B cell (primary cell): Measurements from ENCODE around the gene SPAG5. TPM values are rescaled to one million over a fixed set of nuclear protein-coding genes. Genes with fewer than 3 reads are reported as not detected.

Experiments used
- ATAC-seq: fragments of 200-7000 bp; cut with Tn5 transposase; one replicate; pipeline ENCODE4 v1.10.0; 2021; ENCODE audit warnings: low read depth, mild to moderate bottlenecking, moderate number of reproducible peaks, moderate library complexity
- CTCF ChIA-PET: fragments of 350-600 bp; sonication (Branson Sonifier 250); formaldehyde crosslinking; loops from one replicate; lab custom pipeline; 2021; ENCODE audit warnings: antibody characterized with exemption, inconsistent platforms; lab: Charles Lee
- POLR2A ChIA-PET: fragments of 350-600 bp; sonication (Branson Sonifier 250); formaldehyde crosslinking; loops from one replicate; lab custom pipeline; 2021; ENCODE audit warnings: antibody characterized with exemption; lab: Charles Lee
- DNase-seq: peaks from one replicate; pipeline ENCODE4 v3.0.0; 2013
- H2AFZ ChIP-seq: 2 replicates; pipeline ENCODE4 v1.6.1; 2012; ENCODE audit warnings: mild to moderate bottlenecking, low read depth, low read length; ENCODE audit not compliant: insufficient read depth, poor library complexity, severe bottlenecking
- H3K27ac ChIP-seq, 2 donors: 1 replicate in 1 of 2; 2 replicates in 1 of 2; pipeline ENCODE4 v1.5.1; 2012 to 2013; ENCODE audit warnings: low read length in 2 of 2, mild to moderate bottlenecking in 2 of 2, moderate library complexity in 1 of 2
- H3K27me3 ChIP-seq, 4 experiments: fragments of 200-600 bp in 1 of 4; sonication (generic) in 1 of 4; replicated peaks in 1 of 4; 1 replicate in 2 of 4; 2 replicates in 2 of 4; pipeline versions ENCODE4 v1.6.1 to v1.7.0; 2013 to 2016; ENCODE audit warnings: low read length in 3 of 4, mild to moderate bottlenecking in 2 of 4, mixed read lengths in 1 of 4, moderate library complexity in 1 of 4; ENCODE audit not compliant: insufficient read depth in 4 of 4, control insufficient read depth in 3 of 4; ENCODE audit errors: control extremely low read depth in 1 of 4
- H3K36me3 ChIP-seq, 2 experiments: replicated peaks in 1 of 2; 1 replicate in 1 of 2; 2 replicates in 1 of 2; pipeline versions ENCODE4 v1.6.1 to v1.7.1; 2013; ENCODE audit warnings: low read length in 1 of 2; ENCODE audit not compliant: insufficient read depth in 2 of 2, control insufficient read depth in 1 of 2; ENCODE audit errors: control extremely low read depth in 1 of 2, extremely low read depth in 1 of 2
- H3K4me1 ChIP-seq, 2 donors: fragments of 200-600 bp in 1 of 2; sonication (generic) in 1 of 2; 1 replicate in 1 of 2; 2 replicates in 1 of 2; pipeline versions ENCODE4 v1.5.1 to v1.6.1; 2013 to 2017; ENCODE audit warnings: low read length in 2 of 2; ENCODE audit not compliant: control insufficient read depth in 2 of 2, insufficient read depth in 2 of 2
- H3K4me2 ChIP-seq: replicated peaks from 2 replicates; pipeline ENCODE3; 2012; ENCODE audit warnings: mild to moderate bottlenecking, low read depth, low read length; ENCODE audit not compliant: poor library complexity, severe bottlenecking
- H3K4me3 ChIP-seq, 5 experiments: fragments of 200-600 bp in 1 of 5; sonication (generic) in 1 of 5; 1 replicate in 3 of 5; 2 replicates in 2 of 5; pipeline versions ENCODE4 v1.5.1 to v1.7.0; 2011 to 2016; ENCODE audit warnings: low read length in 4 of 5, mild to moderate bottlenecking in 4 of 5, low read depth in 2 of 5, control low read depth in 1 of 5, moderate library complexity in 1 of 5; ENCODE audit not compliant: insufficient read depth in 1 of 5; ENCODE audit errors: control extremely low read depth in 1 of 5, extremely low read depth in 1 of 5
- H3K79me2 ChIP-seq: fragments of 200-600 bp; sonication (generic); one replicate; pipeline ENCODE4 v1.6.0; 2016; ENCODE audit warnings: low read length; ENCODE audit not compliant: control insufficient read depth, insufficient read depth
- H3K9ac ChIP-seq: fragments of 200-600 bp; sonication (generic); 2 replicates; pipeline ENCODE4 v1.6.1; 2017; ENCODE audit warnings: mild to moderate bottlenecking, low read length, moderate library complexity
- H3K9me3 ChIP-seq, 3 donors: one replicate each; pipeline versions ENCODE4 v1.6.1 to v1.7.1; 2013; ENCODE audit warnings: low read length in 2 of 3; ENCODE audit not compliant: control insufficient read depth in 2 of 3, insufficient read depth in 1 of 3; ENCODE audit errors: control extremely low read depth in 1 of 3
- H4K20me1 ChIP-seq: 2 replicates; pipeline ENCODE4 v1.6.0; 2012; ENCODE audit warnings: mild to moderate bottlenecking, low read length; ENCODE audit not compliant: insufficient read depth, control insufficient read depth, poor library complexity, severe bottlenecking
- H3K27ac Mint-ChIP-seq: one replicate; pipeline ENCODE4 v1.8.0; 2021; ENCODE audit warnings: mixed read lengths
- H3K27me3 Mint-ChIP-seq: one replicate; pipeline ENCODE4 v1.8.0; 2021; ENCODE audit warnings: mixed read lengths
- H3K4me1 Mint-ChIP-seq: one replicate; pipeline ENCODE4 v1.8.0; 2021; ENCODE audit warnings: mixed read lengths
- H3K4me3 Mint-ChIP-seq: one replicate; pipeline ENCODE4 v1.8.0; 2021; ENCODE audit warnings: mixed read lengths
- H3K9me3 Mint-ChIP-seq: one replicate; pipeline ENCODE4 v1.8.0; 2022; ENCODE audit warnings: mixed read lengths; ENCODE audit not compliant: insufficient read depth
- CTCF ChIP-seq: fragments of 200-600 bp; IDR thresholded peaks from one replicate; pipeline ENCODE4 v1.8.0; 2022; ENCODE audit warnings: antibody characterized with exemption, mild to moderate bottlenecking
- EZH2 ChIP-seq: IDR thresholded peaks from 2 replicates; pipeline ENCODE4 v1.6.1; 2012; ENCODE audit warnings: borderline replicate concordance, low read depth, mild to moderate bottlenecking, moderate library complexity, low read length; ENCODE audit not compliant: insufficient read depth, poor library complexity, severe bottlenecking
- WGBS: methylation state at CpG from one replicate; pipeline ENCODE4 v1.1.5; 2013; ENCODE audit warnings: missing lambda C conversion rate; ENCODE audit not compliant: insufficient coverage; 5-methylcytosine and 5-hydroxymethylcytosine counted together
- intact Hi-C: fragments of 100-400 bp; cut with micrococcal nuclease; formaldehyde crosslinking; loops from one replicate; pipeline ENCODE4 v1.10.0; 2022
- polyA plus RNA-seq: library from polyadenylated mRNA; depleted of rRNA; stranded (reverse); fragments of >200 nt; gene quantifications from 2 replicates; pipeline ENCODE4 v1.2.3, GENCODE V29; 2012
- total RNA-seq, 2 donors: library from RNA; stranded (reverse); fragments of 120-200 nt in 1 of 2; gene quantifications; 1 replicate in 1 of 2; 2 replicates in 1 of 2; pipeline versions ENCODE4 v1.2.3 to v1.2.4, GENCODE V29; 2013 to 2022

Gene SPAG5
- total and polyA plus RNA-seq, 2 donors (not counting 1 experiment from before 2014, with no cell fraction given) = 4.7 to 8.0 TPM

DNA sequence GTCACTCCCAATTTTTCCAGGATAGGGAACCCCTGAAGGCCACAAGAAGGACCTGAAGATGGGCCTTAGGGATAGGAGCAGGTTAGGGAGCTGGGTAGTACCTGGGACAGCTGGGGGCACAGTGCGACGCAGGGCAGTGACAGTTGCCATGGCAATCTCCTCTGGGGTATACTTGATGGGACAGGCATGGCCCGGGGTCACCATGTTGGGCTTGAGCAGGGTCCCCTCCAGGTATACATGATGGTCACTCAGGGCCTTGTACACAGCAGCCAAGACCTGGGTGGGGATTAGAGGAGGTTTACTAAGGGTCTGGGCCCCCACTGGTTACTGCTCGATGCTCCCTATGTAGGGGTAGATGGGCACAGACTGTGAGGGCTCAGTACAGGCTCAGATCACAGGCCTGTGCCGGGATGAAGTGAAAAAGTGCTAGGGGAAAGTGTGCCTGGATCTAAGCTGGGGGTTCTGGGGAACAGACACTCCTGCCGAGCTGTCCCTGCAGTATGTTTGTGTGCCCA is 24.8 kb downstream of the SPAG5 start:
- 93% methylated on average over 6 of the region's 6 CpGs for WGBS
- no peak for ATAC-seq
- intact Hi-C loops = loop anchor here (5.0 to 10.0 kb wide), 2 partner anchors 141 to 237 kb away; partner anchors contain the start of genes IFT20, PROCA1, RAB34 and RPL23A
- H4K20me1 ChIP-seq = peaks cover 4% of the 10 kb centered on the region
- H3K27me3 ChIP-seq = no peaks in the 10 kb centered on the region
- no peak for DNase-seq
- no peak overlapping the region for H2AFZ ChIP-seq
- no peaks in the 10 kb centered on the region for H3K27me3 Mint-ChIP-seq
- ChIA-PET POLR2A (interaction anchor here (1.3 to 1.8 kb wide), 2 partner anchors 23 to 27 kb away, joined by 3 to 4 read pairs; no protein-coding TSS in a partner anchor), CTCF (interaction anchor here (1.5 kb wide), 1 partner anchor 39 kb away, joined by 5 read pairs; no protein-coding TSS in a partner anchor)
- H3K79me2 ChIP-seq = peaks cover 71% of the 10 kb centered on the region
- no peak for TF ChIP-seq CTCF
- no peak for TF ChIP-seq EZH2
- no peak overlapping the region for H3K9ac ChIP-seq
- H3K36me3 ChIP-seq = peaks cover 0 to 3% of the 10 kb centered on the region in 2 experiments
- H3K9me3 ChIP-seq = no peaks in the 10 kb centered on the region
- H3K4me3 Mint-ChIP-seq = no peak overlapping the region
- H3K4me3 ChIP-seq = no peak overlapping the region
- no peaks in the 10 kb centered on the region for H3K9me3 Mint-ChIP-seq
- H3K4me1 Mint-ChIP-seq = peaks cover 47% of the 10 kb centered on the region
- H3K27ac Mint-ChIP-seq = no peak overlapping the region
- no peak overlapping the region for H3K4me2 ChIP-seq
- H3K4me1 ChIP-seq = peaks cover 30 to 49% of the 10 kb centered on the region in 2 donors
- H3K27ac ChIP-seq = no peak overlapping the region

DNA sequence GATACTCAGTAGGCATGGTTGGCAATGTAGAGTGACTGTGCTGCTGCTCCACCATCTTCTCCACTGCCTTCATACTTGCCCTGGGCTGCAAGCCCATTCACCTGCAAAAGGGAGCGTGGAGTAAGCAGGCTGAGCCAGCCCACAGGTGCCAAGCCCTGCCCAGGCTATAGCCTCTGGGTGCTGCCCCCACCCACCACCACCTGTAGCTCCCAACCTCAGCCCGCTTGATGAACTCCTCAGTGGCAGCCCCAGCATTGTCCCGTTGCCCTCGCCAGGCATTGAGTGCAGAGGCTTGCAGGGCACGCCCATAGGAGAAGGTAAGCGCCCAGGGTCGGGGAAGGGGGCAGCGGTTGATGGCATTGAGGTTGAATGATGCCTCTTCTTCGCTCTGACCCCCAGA is 25.3 kb downstream of the SPAG5 start:
- CTCF ChIA-PET = no interaction called here
- no peak overlapping the region for H2AFZ ChIP-seq
- no peak for DNase-seq
- Mint-ChIP-seq H3K27me3 (no peaks in the 10 kb centered on the region), H3K27ac (no peak overlapping the region), H3K9me3 (no peaks in the 10 kb centered on the region), H3K4me1 (peaks cover 49% of the 10 kb centered on the region), H3K4me3 (no peak overlapping the region)
- peaks cover 31 to 53% of the 10 kb centered on the region in 2 donors for H3K4me1 ChIP-seq
- no peak overlapping the region for H3K27ac ChIP-seq
- no peaks in the 10 kb centered on the region for H3K27me3 ChIP-seq
- peaks cover 4% of the 10 kb centered on the region for H4K20me1 ChIP-seq
- no peak overlapping the region for H3K4me2 ChIP-seq
- H3K79me2 ChIP-seq = peaks cover 71% of the 10 kb centered on the region
- TF ChIP-seq CTCF (no peak), EZH2 (no peak)
- intact Hi-C loops = loop anchor here (5.0 to 10.0 kb wide), 2 partner anchors 141 to 236 kb away; partner anchors contain the start of genes IFT20, PROCA1, RAB34 and RPL23A
- no peak for ATAC-seq
- WGBS = 97% methylated on average over 9 of the region's 9 CpGs
- no peak overlapping the region for H3K9ac ChIP-seq
- H3K4me3 ChIP-seq = no peak overlapping the region
- POLR2A ChIA-PET = interaction anchor here (1.3 kb wide), 1 partner anchor 22 kb away, joined by 3 read pairs; no protein-coding TSS in a partner anchor
- H3K9me3 ChIP-seq = no peaks in the 10 kb centered on the region
- peaks cover 0 to 3% of the 10 kb centered on the region in 2 experiments for H3K36me3 ChIP-seq
